Measurements from ENCODE around the gene IDE.

Gene IDE

GRCh38 chr10:92567952-92568600, 5.8 kb downstream of the IDE start:
- DNase-seq (ENCODE audit: low spot score), result no peak

- no peak for DNase-seq (ENCODE audit: low spot score)
These were observed 11.5 kb downstream of the IDE start for GRCh38 chr10:92562424-92562823.

DNA sequence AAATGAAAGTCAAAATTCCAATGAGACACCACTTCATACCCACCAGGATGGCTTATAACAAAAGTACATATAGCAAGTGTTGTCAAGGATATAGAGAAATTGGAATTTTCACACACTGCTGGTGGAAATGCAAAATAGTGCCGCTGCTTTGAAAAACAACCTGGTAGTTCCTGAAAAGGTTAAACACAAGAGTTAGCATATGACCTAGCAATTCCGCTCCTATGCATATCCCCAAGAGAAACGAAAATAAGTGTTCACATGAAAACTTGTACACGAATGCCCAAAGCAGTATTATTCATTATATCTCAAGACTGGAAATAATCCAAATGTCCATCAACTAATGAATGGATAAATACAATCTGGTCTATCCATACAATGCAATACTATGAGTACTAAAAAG, 14.8 kb downstream of the IDE start:
- DNase-seq (ENCODE audit: low spot score), result no peak

- DNase-seq (ENCODE audit: low spot score), result no peak
These were observed 19.9 kb downstream of the IDE start for GRCh38 chr10:92553959-92554358.

- no peak for DNase-seq (ENCODE audit: low spot score)
These were observed 21.6 kb downstream of the IDE start for GRCh38 chr10:92552310-92552709.

DNA sequence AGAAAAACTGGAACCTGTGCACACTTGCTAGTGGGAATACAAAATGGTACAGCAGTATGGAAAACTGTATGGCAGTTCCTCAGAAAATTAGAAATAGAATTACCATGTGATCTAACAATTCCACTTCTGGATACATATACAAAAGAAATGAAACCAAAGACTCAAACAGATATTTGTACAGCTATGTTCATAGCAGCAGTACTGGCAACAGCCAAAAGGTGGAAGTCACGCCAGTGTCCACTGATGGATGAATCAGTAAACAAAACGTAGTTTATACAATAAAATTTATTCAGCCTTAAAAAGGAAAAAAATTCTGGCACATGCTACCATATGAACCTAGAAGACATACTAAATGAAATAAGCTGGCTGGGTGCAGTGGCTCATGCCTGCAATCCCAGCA, 23.0 kb downstream of the IDE start:
- DNase-seq (ENCODE audit: low spot score), result no peak

DNA sequence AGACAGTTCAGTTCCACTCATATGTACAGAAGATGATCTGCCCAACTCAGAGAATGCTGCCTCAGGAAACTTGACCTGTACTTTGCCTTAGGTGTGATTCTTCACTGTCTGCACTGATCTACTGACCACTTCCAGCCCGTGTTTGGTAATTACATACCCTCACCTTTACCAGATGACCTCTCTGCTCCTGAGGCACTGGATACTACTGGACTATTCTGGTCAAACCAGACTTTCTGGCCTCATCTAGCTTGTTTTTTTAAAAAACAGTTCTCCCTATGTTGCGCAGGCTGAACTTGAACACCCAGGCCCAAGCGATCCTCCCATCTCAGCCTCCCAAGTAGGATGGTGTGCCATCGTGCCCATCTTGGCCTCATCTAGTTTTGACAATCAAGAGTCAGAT, 26.2 kb downstream of the IDE start:
- DNase-seq (ENCODE audit: low spot score), result no peak

GRCh38 chr10:92545556-92545955, 28.3 kb downstream of the IDE start:
- no peak for DNase-seq (ENCODE audit: low spot score)

DNA sequence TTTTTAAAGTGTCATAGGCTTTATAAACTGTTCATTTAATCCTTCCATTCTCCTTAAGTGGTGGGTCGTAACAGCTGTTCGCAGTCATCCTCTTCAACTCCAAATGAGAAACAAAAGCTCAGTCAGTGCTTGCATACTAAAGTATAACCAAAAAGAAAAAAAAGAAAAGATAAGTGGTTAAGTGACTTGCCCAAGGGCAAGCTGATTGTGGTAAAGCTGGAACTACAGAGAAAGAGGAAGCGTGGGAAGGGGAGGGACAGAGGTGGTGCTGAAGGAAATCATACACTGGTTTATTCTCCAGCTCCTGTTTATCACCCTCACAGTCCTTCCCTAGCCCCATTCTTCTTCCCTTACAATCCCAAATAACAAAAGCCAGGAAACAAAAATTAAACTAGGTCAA, 29.6 kb downstream of the IDE start:
- no peak for DNase-seq (ENCODE audit: low spot score)

DNA sequence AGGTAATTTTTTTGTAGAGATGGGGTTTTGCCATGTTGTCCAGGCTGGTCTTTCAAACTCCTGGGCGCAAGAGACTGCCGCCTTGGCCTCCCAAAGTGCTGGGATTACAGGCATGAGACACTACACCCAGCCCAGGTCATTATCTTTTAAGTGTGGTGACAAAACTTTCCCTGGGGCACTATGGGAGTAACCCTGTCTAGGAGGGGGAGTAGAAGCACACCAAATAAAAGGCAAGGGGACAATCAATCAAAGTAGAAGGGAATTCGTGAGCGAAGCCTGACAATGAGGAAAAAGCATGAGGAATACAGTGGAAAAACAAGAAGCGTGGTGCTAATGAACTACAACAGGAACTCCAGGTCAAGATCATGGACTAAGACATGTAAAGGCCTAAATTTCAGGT, 31.4 kb downstream of the IDE start:
- DNase-seq (ENCODE audit: low spot score), result no peak

GRCh38 chr10:92541583-92541982, 32.3 kb downstream of the IDE start:
- no peak for DNase-seq (ENCODE audit: low spot score)

DNA sequence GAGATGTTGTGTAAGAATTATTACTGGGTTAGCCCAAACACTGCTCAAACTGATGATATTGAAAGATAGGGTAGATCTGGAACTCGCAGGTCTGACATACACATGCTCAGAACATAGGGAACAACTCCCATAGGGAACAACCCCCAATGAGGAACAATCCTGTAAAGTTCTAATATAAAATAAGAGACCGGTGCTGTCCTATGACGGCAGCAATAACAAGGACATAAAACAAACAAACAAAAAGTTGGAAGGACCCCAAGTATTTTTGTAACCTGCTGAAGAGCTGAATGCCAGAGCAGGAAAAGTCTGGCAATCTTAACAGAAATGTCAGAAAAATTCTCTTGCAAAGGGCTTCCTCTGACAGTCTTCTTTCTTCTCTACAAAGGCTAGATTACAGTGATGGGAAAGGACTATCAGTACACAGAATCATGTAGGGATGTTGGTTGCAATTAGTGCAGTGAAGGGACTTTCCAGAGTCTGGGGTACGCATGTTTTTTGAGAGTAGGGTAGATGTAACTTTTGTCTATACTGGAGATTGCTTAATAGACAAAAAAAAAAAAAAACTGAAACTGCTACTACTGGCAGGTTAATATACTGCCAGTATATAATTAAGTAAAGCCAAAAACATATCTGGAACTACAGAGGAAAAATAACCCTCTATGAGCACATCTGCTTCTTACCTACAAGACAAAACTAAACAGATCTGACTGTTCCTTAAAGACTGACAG, 35.5 kb downstream of the IDE start:
- DNase-seq (ENCODE audit: low spot score), result no peak

GRCh38 chr10:92530891-92531535, 42.9 kb downstream of the IDE start:
- DNase-seq (ENCODE audit: low spot score), result no peak

DNA sequence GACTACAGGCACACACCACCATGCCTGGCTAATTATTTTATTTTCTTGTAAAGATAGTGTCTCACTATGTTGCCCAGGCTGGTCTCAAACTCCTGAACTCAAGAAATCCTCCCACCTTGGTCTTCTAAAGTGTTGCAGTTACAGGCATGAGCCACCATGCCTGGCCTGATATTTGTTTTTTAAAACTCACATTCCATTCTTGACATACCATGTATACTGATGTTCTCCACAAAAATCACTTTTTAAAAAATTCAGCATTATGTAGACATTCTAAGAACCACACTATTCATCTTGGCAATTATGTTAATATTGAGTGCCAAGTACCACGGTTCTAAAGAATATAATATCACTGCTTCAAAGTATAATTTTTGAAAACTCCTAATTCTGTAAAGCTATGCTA, 43.5 kb downstream of the IDE start:
- no peak for DNase-seq (ENCODE audit: low spot score)

DNA sequence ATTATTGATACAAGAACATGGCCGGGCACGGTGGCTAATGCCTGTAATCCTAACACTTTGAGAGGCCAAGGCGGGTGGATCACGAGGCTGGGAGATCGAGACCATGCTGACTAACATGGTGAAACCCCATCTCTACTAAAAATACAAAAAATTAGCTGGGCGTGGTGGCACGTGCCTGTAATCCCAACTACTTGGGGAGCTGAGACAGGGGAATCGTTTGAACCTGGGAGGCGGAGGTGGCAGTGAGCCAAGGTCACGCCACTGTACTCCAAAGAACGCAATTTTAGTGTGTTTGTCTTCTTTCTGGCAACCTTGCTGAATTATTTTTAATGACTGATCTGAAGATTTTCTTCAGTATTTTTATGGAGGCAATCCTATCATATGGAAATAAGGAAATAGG, 46.2 kb downstream of the IDE start:
- DNase-seq (ENCODE audit: low spot score), result no peak

DNA sequence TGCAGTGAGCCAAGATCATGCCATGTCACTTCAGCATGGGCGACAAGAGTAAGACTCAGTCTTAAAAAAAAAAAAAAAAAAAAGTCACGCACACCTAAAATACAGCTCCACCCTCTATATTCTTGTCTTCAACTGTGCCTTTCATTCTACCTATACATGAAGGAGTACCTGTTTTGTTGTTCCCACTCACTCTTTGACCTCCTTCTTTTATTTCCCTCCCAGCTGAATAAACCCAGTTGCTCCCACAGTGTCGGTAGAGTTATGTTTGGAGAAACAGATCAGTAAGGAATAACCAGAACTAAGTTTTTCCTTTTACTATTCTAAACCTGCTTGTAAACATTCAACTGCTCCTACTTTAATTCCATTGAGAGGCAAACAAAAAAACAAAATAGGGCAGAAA, 50.3 kb downstream of the IDE start:
- DNase-seq (ENCODE audit: low spot score), result no peak

DNA sequence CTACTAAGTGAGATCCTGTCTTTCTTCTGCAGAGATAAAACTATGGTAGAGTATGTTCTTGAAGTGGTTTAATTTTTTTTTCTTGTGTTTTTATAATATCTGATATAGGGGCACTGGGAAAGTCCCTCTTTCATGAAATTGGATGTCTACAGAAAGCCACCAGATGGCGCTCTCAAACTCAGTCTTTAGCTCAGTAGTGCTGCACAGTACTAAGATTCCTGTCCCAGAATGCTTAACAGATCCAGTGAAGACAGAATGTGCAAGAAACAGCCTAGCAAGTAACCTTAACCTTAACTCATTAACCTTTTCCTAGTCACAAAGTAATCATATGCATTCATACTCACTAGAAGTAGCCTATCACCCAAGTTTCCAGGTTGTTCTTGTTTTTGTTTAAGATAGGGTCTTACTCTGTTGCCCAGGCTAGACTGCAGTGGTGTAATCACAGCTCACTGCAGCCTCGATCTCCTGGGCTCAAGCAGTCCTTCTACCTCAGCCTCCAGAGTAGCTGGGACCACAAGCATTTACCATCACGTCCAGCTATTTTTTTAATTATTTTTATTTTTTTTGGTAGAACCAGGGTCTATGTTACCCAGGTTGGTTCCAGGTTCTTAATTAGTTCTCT, 56.7 kb downstream of the IDE start:
- DNase-seq (ENCODE audit: low spot score), result peak; percentile 34

- DNase-seq (ENCODE audit: low spot score), result no peak
These were observed 65.0 kb downstream of the IDE start for GRCh38 chr10:92508866-92509265.

DNA sequence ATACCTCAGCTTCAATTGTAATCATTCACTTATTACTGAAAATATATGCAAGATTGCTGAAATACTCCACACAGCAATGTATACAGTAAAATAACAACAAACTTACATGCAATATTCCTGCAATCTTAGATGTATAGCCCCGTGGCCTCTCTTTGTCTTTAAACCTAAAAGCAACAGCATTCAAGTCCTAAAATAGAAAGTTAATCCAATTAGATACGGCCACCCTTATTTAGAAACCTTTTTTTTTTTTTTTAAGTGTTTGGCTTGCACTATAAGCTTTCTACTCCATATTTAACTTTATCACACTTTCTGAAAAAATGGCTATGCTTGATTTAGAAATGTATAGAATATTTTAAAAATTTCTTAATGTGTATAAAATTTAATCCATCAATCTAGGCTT, 67.6 kb downstream of the IDE start:
- DNase-seq (ENCODE audit: low spot score), result no peak

GRCh38 chr10:92505044-92505443, 68.8 kb downstream of the IDE start:
- DNase-seq (ENCODE audit: low spot score), result no peak

DNA sequence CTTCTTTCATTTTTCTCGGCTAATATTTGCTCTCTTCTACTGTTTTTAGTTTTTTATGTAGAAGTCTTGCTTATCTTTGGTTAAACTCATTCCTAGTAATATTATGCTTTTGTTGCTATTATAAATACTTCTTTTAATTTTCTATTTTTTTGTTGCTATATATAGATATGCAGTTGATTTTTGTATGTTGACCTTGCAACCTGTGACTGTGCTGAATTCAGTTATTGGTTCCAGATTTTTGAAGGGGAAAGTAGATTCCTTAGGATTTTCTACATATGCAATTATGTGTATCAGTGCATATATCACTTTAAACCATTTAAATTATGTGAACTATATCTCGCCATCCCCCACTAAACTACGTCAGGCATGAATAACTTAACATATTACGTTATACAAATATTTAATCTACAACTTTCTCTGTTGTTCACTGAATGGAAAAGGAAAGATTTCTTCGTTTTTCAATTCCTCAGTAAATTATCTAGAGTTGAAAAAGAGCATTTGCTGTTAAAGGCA, 71.5 kb downstream of the IDE start:
- no peak for DNase-seq (ENCODE audit: low spot score)

- DNase-seq (ENCODE audit: low spot score), result no peak
These were observed 80.5 kb downstream of the IDE start for GRCh38 chr10:92493362-92493761.

GRCh38 chr10:92492748-92493240, 81.1 kb downstream of the IDE start:
- DNase-seq (ENCODE audit: low spot score), result no peak

All from HuH-7 (cell line).